Neural progenitor cell (in vitro differentiated cells): ENCODE measurements around the gene THEM4. TPM values are rescaled to one million over a fixed set of nuclear protein-coding genes. Genes with fewer than 3 reads are reported as not detected.

ENCODE experiments used
- DNase-seq: peaks from one replicate; pipeline ENCODE4 v3.0.0-alpha.2; 2016; ENCODE audit warnings: low spot score
- H2AFZ ChIP-seq: fragments of 200-600 bp; sonication (generic); replicated peaks from 2 replicates; pipeline ENCODE4 v1.6.1; 2016; ENCODE audit warnings: antibody characterized with exemption
- H3F3A ChIP-seq: fragments of 200-600 bp; sonication (generic); 2 replicates; pipeline ENCODE4 v1.6.1; 2016; ENCODE audit warnings: antibody characterized with exemption, low read depth
- H3K27ac ChIP-seq: fragments of 200-600 bp; sonication (generic); 2 replicates; pipeline ENCODE4 v1.5.1; 2016; ENCODE audit warnings: mild to moderate bottlenecking
- H3K27me3 ChIP-seq: fragments of 200-600 bp; sonication (generic); 2 replicates; pipeline ENCODE4 v1.6.1; 2016; ENCODE audit warnings: mild to moderate bottlenecking, moderate library complexity
- H3K36me3 ChIP-seq: fragments of 200-600 bp; sonication (generic); 2 replicates; pipeline ENCODE4 v1.5.1; 2016
- H3K4me1 ChIP-seq: fragments of 200-600 bp; sonication (generic); 2 replicates; pipeline ENCODE4 v1.6.1; 2016; ENCODE audit warnings: mixed run types
- H3K4me2 ChIP-seq: fragments of 200-600 bp; sonication (generic); 2 replicates; pipeline ENCODE4 v1.6.1; 2016
- H3K4me3 ChIP-seq: fragments of 200-600 bp; sonication (generic); 2 replicates; pipeline ENCODE4 v1.5.1; 2016
- H3K79me2 ChIP-seq: fragments of 200-600 bp; sonication (generic); 2 replicates; pipeline ENCODE4 v1.6.1; 2016; ENCODE audit warnings: low read depth
- H3K9ac ChIP-seq: fragments of 200-600 bp; sonication (generic); 2 replicates; pipeline ENCODE4 v1.6.1; 2016
- H3K9me3 ChIP-seq: fragments of 200-600 bp; sonication (generic); 2 replicates; pipeline ENCODE4 v1.5.1; 2016; ENCODE audit warnings: low read depth
- H4K20me1 ChIP-seq: fragments of 200-600 bp; sonication (generic); 2 replicates; pipeline ENCODE4 v1.6.1; 2016; ENCODE audit warnings: low read depth
- H3K27ac Mint-ChIP-seq: 3 replicates; pipeline ENCODE4 v1.8.0; 2021; ENCODE audit warnings: mixed read lengths
- H3K27me3 Mint-ChIP-seq: 2 replicates; pipeline ENCODE4 v1.8.0; 2022; ENCODE audit warnings: low read depth, mild to moderate bottlenecking, inconsistent platforms, moderate library complexity, mixed read lengths; ENCODE audit not compliant: insufficient read depth
- H3K36me3 Mint-ChIP-seq: 3 replicates; pipeline ENCODE4 v1.8.0; 2021; ENCODE audit warnings: mixed read lengths
- H3K4me1 Mint-ChIP-seq: 3 replicates; pipeline ENCODE4 v1.8.0; 2021; ENCODE audit warnings: mixed read lengths
- H3K4me3 Mint-ChIP-seq: 3 replicates; pipeline ENCODE4 v1.8.0; 2021; ENCODE audit warnings: mild to moderate bottlenecking, moderate library complexity, mixed read lengths
- H3K9me3 Mint-ChIP-seq: 3 replicates; pipeline ENCODE4 v1.8.0; 2020; ENCODE audit warnings: mixed read lengths
- CTCF ChIP-seq: fragments of 200-600 bp; sonication (generic); IDR thresholded peaks from 2 replicates; pipeline ENCODE4 v1.5.1; 2017; ENCODE audit warnings: antibody characterized with exemption, mild to moderate bottlenecking
- EZH2 ChIP-seq: fragments of 200-600 bp; sonication (generic); IDR thresholded peaks from 2 replicates; pipeline ENCODE4 v1.6.1; 2017; ENCODE audit warnings: antibody characterized with exemption, mild to moderate bottlenecking, moderate library complexity
- EZH2phosphoT487 ChIP-seq: fragments of 200-600 bp; sonication (generic); IDR thresholded peaks from 2 replicates; pipeline ENCODE4 v1.6.1; 2017; ENCODE audit warnings: antibody characterized with exemption
- total RNA-seq: library from RNA; depleted of rRNA; stranded (reverse); fragments of >200 nt; gene quantifications from 2 replicates; pipeline ENCODE4 v1.2.3, GENCODE V29; 2015; ENCODE audit warnings: low replicate concordance

Gene THEM4
- total RNA-seq, 1 donor from 2014 or later = 14.1 TPM

GRCh38 chr1:151828921-151829320 lies 80.4 kb downstream of the THEM4 start:
- H3K9ac ChIP-seq = no peak overlapping the region
- no peak overlapping the region for H2AFZ ChIP-seq
- peak overlapping the region; percentile 14 for H3K4me3 ChIP-seq
- no peak for TF ChIP-seq EZH2phosphoT487
- TF ChIP-seq EZH2 = no peak
- TF ChIP-seq CTCF = no peak
- H3K79me2 ChIP-seq = no peaks in the 10 kb centered on the region
- Mint-ChIP-seq H3K27ac (peak overlapping the region; percentile 23), H3K4me3 (peak overlapping the region; percentile 24), H3K27me3 (peaks cover 18% of the 10 kb centered on the region), H3K4me1 (peaks cover 28% of the 10 kb centered on the region), H3K36me3 (no peaks in the 10 kb centered on the region), H3K9me3 (no peaks in the 10 kb centered on the region)
- peaks cover 8% of the 10 kb centered on the region for H3F3A ChIP-seq
- no peak overlapping the region for H3K27ac ChIP-seq
- no peaks in the 10 kb centered on the region for H3K9me3 ChIP-seq
- no peaks in the 10 kb centered on the region for H3K27me3 ChIP-seq
- peak overlapping the region; percentile 47 for H3K4me2 ChIP-seq
- peaks cover 13% of the 10 kb centered on the region for H3K4me1 ChIP-seq
- H4K20me1 ChIP-seq = no peaks in the 10 kb centered on the region
- peak; percentile 88 for DNase-seq
- H3K36me3 ChIP-seq = no peaks in the 10 kb centered on the region

- H3K9me3 Mint-ChIP-seq = no peaks in the 10 kb centered on the region
- no peak for DNase-seq
- H3K9ac ChIP-seq = no peak overlapping the region
- H3K4me3 Mint-ChIP-seq = no peak overlapping the region
- no peak overlapping the region for H2AFZ ChIP-seq
- H3K79me2 ChIP-seq = no peaks in the 10 kb centered on the region
- H3K27me3 ChIP-seq = no peaks in the 10 kb centered on the region
- H3K4me2 ChIP-seq = no peak overlapping the region
- no peaks in the 10 kb centered on the region for H3K36me3 Mint-ChIP-seq
- peaks cover 13% of the 10 kb centered on the region for H3K4me1 ChIP-seq
- peaks cover 28% of the 10 kb centered on the region for H3K4me1 Mint-ChIP-seq
- no peak overlapping the region for H3K4me3 ChIP-seq
- H3K27ac ChIP-seq = no peak overlapping the region
- H3K9me3 ChIP-seq = no peaks in the 10 kb centered on the region
- H4K20me1 ChIP-seq = no peaks in the 10 kb centered on the region
- peaks cover 8% of the 10 kb centered on the region for H3F3A ChIP-seq
- no peak overlapping the region for H3K27ac Mint-ChIP-seq
- no peaks in the 10 kb centered on the region for H3K36me3 ChIP-seq
- TF ChIP-seq CTCF = no peak
- TF ChIP-seq EZH2 = no peak
- no peak for TF ChIP-seq EZH2phosphoT487
- peaks cover 15% of the 10 kb centered on the region for H3K27me3 Mint-ChIP-seq
Observed at GRCh38 chr1:151827853-151828252, 81.5 kb downstream of the THEM4 start.

GRCh38 chr1:151825751-151826660 lies 83.3 kb downstream of the THEM4 start:
- H3K9me3 Mint-ChIP-seq = no peaks in the 10 kb centered on the region
- no peak for TF ChIP-seq CTCF
- no peak for TF ChIP-seq EZH2phosphoT487
- TF ChIP-seq EZH2 = no peak
- H3K4me1 Mint-ChIP-seq = peaks cover 30% of the 10 kb centered on the region

More at GRCh38 chr1:151825751-151826660, 83.3 kb downstream of the THEM4 start:
- H3K36me3 Mint-ChIP-seq = no peaks in the 10 kb centered on the region
- Histone ChIP-seq H3K27ac (no peak overlapping the region), H3K9ac (no peak overlapping the region), H3K9me3 (no peaks in the 10 kb centered on the region), H3K79me2 (no peaks in the 10 kb centered on the region), H3F3A (peaks cover 8% of the 10 kb centered on the region), H3K4me1 (peaks cover 13% of the 10 kb centered on the region), H3K36me3 (no peaks in the 10 kb centered on the region), H3K4me2 (no peak overlapping the region), H4K20me1 (no peaks in the 10 kb centered on the region), H3K27me3 (no peaks in the 10 kb centered on the region), H3K4me3 (no peak overlapping the region), H2AFZ (no peak overlapping the region)
- H3K4me3 Mint-ChIP-seq = no peak overlapping the region
- no peak overlapping the region for H3K27ac Mint-ChIP-seq
- peak; percentile 18 for DNase-seq
- peaks cover 12% of the 10 kb centered on the region for H3K27me3 Mint-ChIP-seq
